Liver (tissue), 9 donors: ENCODE results near the gene NUDT16. TPM values are rescaled to one million over a fixed set of nuclear protein-coding genes. Genes with fewer than 3 reads are reported as not detected.

Experiments used
- DNase-seq: peaks from one replicate; pipeline ENCODE4 v3.0.0-alpha.2; 2017; ENCODE audit warnings: low spot score
- H3K27ac ChIP-seq, 2 donors: one replicate each; pipeline ENCODE4 v1.7.0; 2013; ENCODE audit warnings: inconsistent platforms in 2 of 2, low read length in 2 of 2, control low read depth in 1 of 2, low read depth in 1 of 2, mild to moderate bottlenecking in 1 of 2
- H3K27me3 ChIP-seq, 4 donors: one replicate each; pipeline versions ENCODE4 v1.6.1 to v1.7.0; 2013; ENCODE audit warnings: low read length in 3 of 4, inconsistent platforms in 1 of 4, mild to moderate bottlenecking in 1 of 4, moderate library complexity in 1 of 4; ENCODE audit not compliant: control insufficient read depth in 4 of 4, insufficient read depth in 4 of 4
- H3K36me3 ChIP-seq, 4 donors: one replicate each; pipeline versions ENCODE4 v1.6.1 to v1.7.0; 2013; ENCODE audit warnings: low read length in 3 of 4, mild to moderate bottlenecking in 3 of 4, low read depth in 1 of 4, moderate library complexity in 1 of 4; ENCODE audit not compliant: control insufficient read depth in 4 of 4, insufficient read depth in 3 of 4
- H3K4me1 ChIP-seq, 4 donors: one replicate each; pipeline versions ENCODE4 v1.6.1 to v1.7.0; 2013; ENCODE audit warnings: low read length in 3 of 4, mild to moderate bottlenecking in 3 of 4, moderate library complexity in 1 of 4; ENCODE audit not compliant: control insufficient read depth in 4 of 4, insufficient read depth in 4 of 4
- H3K4me3 ChIP-seq, 3 donors: one replicate each; pipeline versions ENCODE4 v1.6.1 to v1.7.0; 2013; ENCODE audit warnings: low read length in 3 of 3, control low read depth in 1 of 3, low read depth in 1 of 3, mild to moderate bottlenecking in 1 of 3
- H3K9ac ChIP-seq, 2 donors: one replicate each; pipeline ENCODE4 v1.7.0; 2013; ENCODE audit warnings: low read length in 2 of 2, mild to moderate bottlenecking in 2 of 2, moderate library complexity in 2 of 2, control low read depth in 1 of 2, low read depth in 1 of 2
- H3K9me3 ChIP-seq, 4 donors: one replicate each; pipeline versions ENCODE4 v1.6.1 to v1.7.0; 2013; ENCODE audit warnings: low read length in 3 of 4; ENCODE audit not compliant: control insufficient read depth in 4 of 4
- EGR1 ChIP-seq, 2 donors: IDR thresholded peaks; 2 replicates each; pipeline ENCODE4 v1.6.1; 2016 to 2018; ENCODE audit warnings: antibody characterized with exemption in 2 of 2, low read depth in 2 of 2
- FOXA1 ChIP-seq: IDR thresholded peaks from 2 replicates; pipeline ENCODE4 v1.6.1; 2016; ENCODE audit warnings: antibody characterized with exemption
- FOXA2 ChIP-seq: IDR thresholded peaks from 2 replicates; pipeline ENCODE4 v1.6.1; 2016; ENCODE audit warnings: antibody characterized with exemption
- GABPA ChIP-seq, 2 donors: IDR thresholded peaks in 1 of 2; conservative IDR thresholded peaks in 1 of 2; 2 replicates each; pipeline ENCODE4 v1.6.1; 2016; ENCODE audit warnings: antibody characterized with exemption in 2 of 2, mild to moderate bottlenecking in 1 of 2, moderate library complexity in 1 of 2
- HNF4A ChIP-seq, 2 donors: conservative IDR thresholded peaks; 2 replicates each; pipeline ENCODE4 v1.6.1; 2016; ENCODE audit warnings: antibody characterized with exemption in 2 of 2, mild to moderate bottlenecking in 2 of 2
- HNF4G ChIP-seq: IDR thresholded peaks from 2 replicates; pipeline ENCODE4 v1.6.1; 2016; ENCODE audit warnings: antibody characterized with exemption
- JUND ChIP-seq, 2 donors: IDR thresholded peaks; 2 replicates each; pipeline ENCODE4 v1.6.1; 2016; ENCODE audit warnings: antibody characterized with exemption in 2 of 2
- NR2F2 ChIP-seq: IDR thresholded peaks from 2 replicates; pipeline ENCODE4 v1.6.1; 2016; ENCODE audit warnings: antibody characterized with exemption
- RAD21 ChIP-seq, 2 donors: IDR thresholded peaks; 2 replicates each; pipeline ENCODE4 v1.6.1; 2016; ENCODE audit warnings: antibody characterized with exemption in 2 of 2, mild to moderate bottlenecking in 2 of 2
- RXRA ChIP-seq, 2 donors: IDR thresholded peaks; 2 replicates each; pipeline ENCODE4 v1.6.1; 2017 to 2018; ENCODE audit warnings: antibody characterized with exemption in 2 of 2, mild to moderate bottlenecking in 1 of 2
- SP1 ChIP-seq: IDR thresholded peaks from 2 replicates; pipeline ENCODE4 v1.6.1; 2018; ENCODE audit warnings: antibody characterized with exemption, mild to moderate bottlenecking
- TAF1 ChIP-seq: conservative IDR thresholded peaks from 2 replicates; pipeline ENCODE4 v1.6.1; 2016; ENCODE audit warnings: antibody characterized with exemption, mild to moderate bottlenecking
- YY1 ChIP-seq: IDR thresholded peaks from 2 replicates; pipeline ENCODE4 v1.6.1; 2016; ENCODE audit warnings: antibody characterized with exemption, mild to moderate bottlenecking
- WGBS: extraction: QIAGEN DNeasy Blood & Tissue Kit; methylation state at CpG from one replicate; pipeline ENCODE4 v1.1.7; 2013; 5-methylcytosine and 5-hydroxymethylcytosine counted together
- polyA plus RNA-seq, 2 donors: library from polyadenylated mRNA; stranded (reverse) in 1 of 2; unstranded in 1 of 2; fragments of 200-250 nt in 1 of 2; fragments of >200 nt in 1 of 2; fragmentation: Nextera tagmentation in 1 of 2; extraction: Ambion mirVana in 1 of 2; gene quantifications; one replicate each; pipeline versions ENCODE4 v1.2.1 to v1.2.3, GENCODE V29; 2013 to 2015
- total RNA-seq, 2 donors: library from RNA; depleted of rRNA; stranded (reverse); fragments of >200 nt; gene quantifications; one replicate each; pipeline ENCODE4 v1.2.3, GENCODE V29; 2014
- TF ChIP-seq, protein P1 (sequence below): IDR thresholded peaks from 2 replicates; pipeline ENCODE4 v1.6.1; 2016; ENCODE audit warnings: antibody characterized with exemption
- TF ChIP-seq, protein P2 (sequence below): IDR thresholded peaks from 2 replicates; pipeline ENCODE4 v1.6.1; 2016; ENCODE audit warnings: antibody characterized with exemption
- TF ChIP-seq, protein P3 (sequence below): IDR thresholded peaks from 2 replicates; pipeline ENCODE4 v1.6.1; 2016; ENCODE audit warnings: antibody characterized with exemption, mild to moderate bottlenecking
- TF ChIP-seq, protein P4 (sequence below): IDR thresholded peaks from 2 replicates; pipeline ENCODE4 v1.6.1; 2016; ENCODE audit warnings: antibody characterized with exemption
- TF ChIP-seq, protein P5 (sequence below): fragments of 150-350 bp; IDR thresholded peaks from 2 replicates; pipeline ENCODE4 v1.5.1; 2017; ENCODE audit warnings: improper control_type of control experiment, low read depth, low read length; ENCODE audit not compliant: missing input control
- donor health status: healthy.
- donor health status: healthy.
- donor health status: healthy.
- donor health status: healthy.
- donor health status: healthy.

Gene NUDT16
- total and polyA plus RNA-seq, 4 donors, result 11.3 to 33.0 (median 17.1) TPM

DNA sequence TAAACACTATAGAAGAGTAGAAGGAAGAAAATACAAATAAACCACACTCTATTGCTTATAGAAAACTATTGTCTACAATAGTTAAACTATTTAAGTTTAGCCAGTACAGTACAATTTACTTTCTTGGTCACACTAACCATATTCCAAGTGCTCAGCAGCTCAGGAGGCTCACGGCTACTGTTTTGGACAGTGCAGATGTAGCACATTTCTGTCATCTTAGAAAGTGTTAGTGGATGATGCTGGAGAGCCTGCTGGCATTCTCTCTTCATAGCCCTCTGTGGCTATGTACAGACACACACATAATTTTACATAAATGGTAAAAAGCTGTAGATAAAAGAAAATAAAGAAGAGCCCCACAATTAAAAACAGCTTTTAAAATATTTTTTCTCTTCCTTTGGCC is 23.8 kb downstream of the NUDT16 start:
- no peaks in the 10 kb centered on the region for H3K36me3 ChIP-seq
- H3K4me1 ChIP-seq, result no peaks in the 10 kb centered on the region
- no peak overlapping the region for H3K4me3 ChIP-seq
- DNase-seq, result no peak
- TF ChIP-seq, protein P1, sequence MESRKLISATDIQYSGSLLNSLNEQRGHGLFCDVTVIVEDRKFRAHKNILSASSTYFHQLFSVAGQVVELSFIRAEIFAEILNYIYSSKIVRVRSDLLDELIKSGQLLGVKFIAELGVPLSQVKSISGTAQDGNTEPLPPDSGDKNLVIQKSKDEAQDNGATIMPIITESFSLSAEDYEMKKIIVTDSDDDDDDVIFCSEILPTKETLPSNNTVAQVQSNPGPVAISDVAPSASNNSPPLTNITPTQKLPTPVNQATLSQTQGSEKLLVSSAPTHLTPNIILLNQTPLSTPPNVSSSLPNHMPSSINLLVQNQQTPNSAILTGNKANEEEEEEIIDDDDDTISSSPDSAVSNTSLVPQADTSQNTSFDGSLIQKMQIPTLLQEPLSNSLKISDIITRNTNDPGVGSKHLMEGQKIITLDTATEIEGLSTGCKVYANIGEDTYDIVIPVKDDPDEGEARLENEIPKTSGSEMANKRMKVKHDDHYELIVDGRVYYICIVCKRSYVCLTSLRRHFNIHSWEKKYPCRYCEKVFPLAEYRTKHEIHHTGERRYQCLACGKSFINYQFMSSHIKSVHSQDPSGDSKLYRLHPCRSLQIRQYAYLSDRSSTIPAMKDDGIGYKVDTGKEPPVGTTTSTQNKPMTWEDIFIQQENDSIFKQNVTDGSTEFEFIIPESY, result no peak
- no peak for TF ChIP-seq HNF4A (conservative IDR thresholded peaks at IDR 0.05)
- TF ChIP-seq SP1, result no peak
- TF ChIP-seq FOXA2, result no peak
- H3K27ac ChIP-seq, result no peak overlapping the region
- no peak overlapping the region for H3K9ac ChIP-seq
- 87% methylated on average over 1 of the region's 1 CpG for WGBS
- peaks cover 0 to 8% (median 2%) of the 10 kb centered on the region in 4 donors for H3K9me3 ChIP-seq
- no peaks in the 10 kb centered on the region for H3K27me3 ChIP-seq

DNA sequence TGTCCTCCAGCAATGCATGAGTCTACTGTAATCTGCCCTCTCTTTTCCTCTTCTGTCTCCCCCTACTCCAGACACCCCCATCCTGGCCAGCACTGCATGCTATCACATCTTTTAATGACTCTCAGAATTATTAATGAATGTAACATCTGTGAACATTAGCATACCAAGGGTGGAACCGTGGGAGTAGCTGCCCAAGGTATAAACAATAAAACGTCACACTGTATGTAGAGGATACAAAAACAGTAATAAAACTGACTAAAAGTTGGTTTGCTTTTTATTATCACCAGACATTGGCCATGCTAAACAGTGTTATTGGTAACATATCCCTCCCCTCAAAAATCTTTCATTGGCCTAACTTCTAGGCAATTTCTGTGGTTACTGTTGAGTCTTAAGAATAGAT is 24.7 kb downstream of the NUDT16 start:
- Histone ChIP-seq H3K27ac (no peak overlapping the region), H3K4me3 (no peak overlapping the region), H3K4me1 (no peaks in the 10 kb centered on the region), H3K36me3 (no peaks in the 10 kb centered on the region), H3K27me3 (no peaks in the 10 kb centered on the region), H3K9ac (no peak overlapping the region), H3K9me3 (peaks cover 0 to 8% (median 2%) of the 10 kb centered on the region in 4 donors)
- DNase-seq, result no peak
- TF ChIP-seq RAD21 (IDR thresholded peaks at IDR 0.05) (no peak), HNF4A (conservative IDR thresholded peaks at IDR 0.05) (no peak), FOXA2 (no peak), RXRA (IDR thresholded peaks at IDR 0.05) (no peak), YY1 (no peak), HNF4G (no peak), EGR1 (IDR thresholded peaks at IDR 0.05; ENCODE audit: low read depth in 2 of 2) (no peak), GABPA (IDR thresholded peaks at IDR 0.05 in 1 of 2, conservative IDR thresholded peaks at IDR 0.05 in 1 of 2) (no peak), JUND (IDR thresholded peaks at IDR 0.05) (no peak), SP1 (no peak), TAF1 (no peak), FOXA1 (no peak), NR2F2 (no peak)
- TF ChIP-seq, protein P2, sequence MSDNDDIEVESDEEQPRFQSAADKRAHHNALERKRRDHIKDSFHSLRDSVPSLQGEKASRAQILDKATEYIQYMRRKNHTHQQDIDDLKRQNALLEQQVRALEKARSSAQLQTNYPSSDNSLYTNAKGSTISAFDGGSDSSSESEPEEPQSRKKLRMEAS, result no peak
- TF ChIP-seq, protein P3, sequence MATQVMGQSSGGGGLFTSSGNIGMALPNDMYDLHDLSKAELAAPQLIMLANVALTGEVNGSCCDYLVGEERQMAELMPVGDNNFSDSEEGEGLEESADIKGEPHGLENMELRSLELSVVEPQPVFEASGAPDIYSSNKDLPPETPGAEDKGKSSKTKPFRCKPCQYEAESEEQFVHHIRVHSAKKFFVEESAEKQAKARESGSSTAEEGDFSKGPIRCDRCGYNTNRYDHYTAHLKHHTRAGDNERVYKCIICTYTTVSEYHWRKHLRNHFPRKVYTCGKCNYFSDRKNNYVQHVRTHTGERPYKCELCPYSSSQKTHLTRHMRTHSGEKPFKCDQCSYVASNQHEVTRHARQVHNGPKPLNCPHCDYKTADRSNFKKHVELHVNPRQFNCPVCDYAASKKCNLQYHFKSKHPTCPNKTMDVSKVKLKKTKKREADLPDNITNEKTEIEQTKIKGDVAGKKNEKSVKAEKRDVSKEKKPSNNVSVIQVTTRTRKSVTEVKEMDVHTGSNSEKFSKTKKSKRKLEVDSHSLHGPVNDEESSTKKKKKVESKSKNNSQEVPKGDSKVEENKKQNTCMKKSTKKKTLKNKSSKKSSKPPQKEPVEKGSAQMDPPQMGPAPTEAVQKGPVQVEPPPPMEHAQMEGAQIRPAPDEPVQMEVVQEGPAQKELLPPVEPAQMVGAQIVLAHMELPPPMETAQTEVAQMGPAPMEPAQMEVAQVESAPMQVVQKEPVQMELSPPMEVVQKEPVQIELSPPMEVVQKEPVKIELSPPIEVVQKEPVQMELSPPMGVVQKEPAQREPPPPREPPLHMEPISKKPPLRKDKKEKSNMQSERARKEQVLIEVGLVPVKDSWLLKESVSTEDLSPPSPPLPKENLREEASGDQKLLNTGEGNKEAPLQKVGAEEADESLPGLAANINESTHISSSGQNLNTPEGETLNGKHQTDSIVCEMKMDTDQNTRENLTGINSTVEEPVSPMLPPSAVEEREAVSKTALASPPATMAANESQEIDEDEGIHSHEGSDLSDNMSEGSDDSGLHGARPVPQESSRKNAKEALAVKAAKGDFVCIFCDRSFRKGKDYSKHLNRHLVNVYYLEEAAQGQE, result no peak
- TF ChIP-seq, protein P4, sequence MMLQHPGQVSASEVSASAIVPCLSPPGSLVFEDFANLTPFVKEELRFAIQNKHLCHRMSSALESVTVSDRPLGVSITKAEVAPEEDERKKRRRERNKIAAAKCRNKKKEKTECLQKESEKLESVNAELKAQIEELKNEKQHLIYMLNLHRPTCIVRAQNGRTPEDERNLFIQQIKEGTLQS, result no peak
- TF ChIP-seq, protein P1, result no peak
- TF ChIP-seq, protein P5, sequence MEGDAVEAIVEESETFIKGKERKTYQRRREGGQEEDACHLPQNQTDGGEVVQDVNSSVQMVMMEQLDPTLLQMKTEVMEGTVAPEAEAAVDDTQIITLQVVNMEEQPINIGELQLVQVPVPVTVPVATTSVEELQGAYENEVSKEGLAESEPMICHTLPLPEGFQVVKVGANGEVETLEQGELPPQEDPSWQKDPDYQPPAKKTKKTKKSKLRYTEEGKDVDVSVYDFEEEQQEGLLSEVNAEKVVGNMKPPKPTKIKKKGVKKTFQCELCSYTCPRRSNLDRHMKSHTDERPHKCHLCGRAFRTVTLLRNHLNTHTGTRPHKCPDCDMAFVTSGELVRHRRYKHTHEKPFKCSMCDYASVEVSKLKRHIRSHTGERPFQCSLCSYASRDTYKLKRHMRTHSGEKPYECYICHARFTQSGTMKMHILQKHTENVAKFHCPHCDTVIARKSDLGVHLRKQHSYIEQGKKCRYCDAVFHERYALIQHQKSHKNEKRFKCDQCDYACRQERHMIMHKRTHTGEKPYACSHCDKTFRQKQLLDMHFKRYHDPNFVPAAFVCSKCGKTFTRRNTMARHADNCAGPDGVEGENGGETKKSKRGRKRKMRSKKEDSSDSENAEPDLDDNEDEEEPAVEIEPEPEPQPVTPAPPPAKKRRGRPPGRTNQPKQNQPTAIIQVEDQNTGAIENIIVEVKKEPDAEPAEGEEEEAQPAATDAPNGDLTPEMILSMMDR, result no peak
- 68% methylated on average over 2 of the region's 2 CpGs for WGBS
